Nephron (organoid): ENCODE data around the gene OPTC.

Experiments used
- H3K27ac Mint-ChIP-seq, 3 experiments: 2 replicates each; pipeline ENCODE4 v1.8.0; 2020; ENCODE audit warnings: mixed read lengths in 3 of 3, mild to moderate bottlenecking in 2 of 3, moderate library complexity in 1 of 3
- H3K27me3 Mint-ChIP-seq: 2 replicates; pipeline ENCODE4 v1.8.0; 2021; ENCODE audit warnings: low read depth, mild to moderate bottlenecking, moderate library complexity, mixed read lengths
- H3K36me3 Mint-ChIP-seq: 2 replicates; pipeline ENCODE4 v1.8.0; 2020; ENCODE audit warnings: low read depth, mixed read lengths
- H3K4me1 Mint-ChIP-seq: 2 replicates; pipeline ENCODE4 v1.8.0; 2020; ENCODE audit warnings: mixed read lengths
- H3K4me3 Mint-ChIP-seq, 3 experiments: 2 replicates each; pipeline ENCODE4 v1.8.0; 2020; ENCODE audit warnings: mild to moderate bottlenecking in 3 of 3, mixed read lengths in 3 of 3, moderate library complexity in 2 of 3
- H3K9me3 Mint-ChIP-seq: 2 replicates; pipeline ENCODE4 v1.8.0; 2020; ENCODE audit warnings: mixed read lengths
- CTCF ChIP-seq, 3 experiments: fragments of 200-600 bp; sonication (generic); IDR thresholded peaks; one replicate each; pipeline ENCODE4 v1.5.0; 2021; ENCODE audit warnings: antibody characterized with exemption in 3 of 3; ENCODE audit not compliant: unreplicated experiment in 3 of 3

Gene OPTC

GRCh38 chr1:203555511-203556046 lies 61.6 kb downstream of the OPTC start:
- H3K36me3 Mint-ChIP-seq, result no peaks in the 10 kb centered on the region
- peaks cover 74% of the 10 kb centered on the region for H3K4me1 Mint-ChIP-seq
- peaks cover 5% of the 10 kb centered on the region for H3K27me3 Mint-ChIP-seq
- no peaks in the 10 kb centered on the region for H3K9me3 Mint-ChIP-seq
- H3K27ac Mint-ChIP-seq, result peak overlapping the region; percentile 92 to 99 (median 94)
- H3K4me3 Mint-ChIP-seq, result peak overlapping the region; percentile 21 to 63 (median 52)
- no peak for TF ChIP-seq CTCF (IDR thresholded peaks at IDR 0.05; ENCODE audit: unreplicated experiment in 3 of 3)

DNA sequence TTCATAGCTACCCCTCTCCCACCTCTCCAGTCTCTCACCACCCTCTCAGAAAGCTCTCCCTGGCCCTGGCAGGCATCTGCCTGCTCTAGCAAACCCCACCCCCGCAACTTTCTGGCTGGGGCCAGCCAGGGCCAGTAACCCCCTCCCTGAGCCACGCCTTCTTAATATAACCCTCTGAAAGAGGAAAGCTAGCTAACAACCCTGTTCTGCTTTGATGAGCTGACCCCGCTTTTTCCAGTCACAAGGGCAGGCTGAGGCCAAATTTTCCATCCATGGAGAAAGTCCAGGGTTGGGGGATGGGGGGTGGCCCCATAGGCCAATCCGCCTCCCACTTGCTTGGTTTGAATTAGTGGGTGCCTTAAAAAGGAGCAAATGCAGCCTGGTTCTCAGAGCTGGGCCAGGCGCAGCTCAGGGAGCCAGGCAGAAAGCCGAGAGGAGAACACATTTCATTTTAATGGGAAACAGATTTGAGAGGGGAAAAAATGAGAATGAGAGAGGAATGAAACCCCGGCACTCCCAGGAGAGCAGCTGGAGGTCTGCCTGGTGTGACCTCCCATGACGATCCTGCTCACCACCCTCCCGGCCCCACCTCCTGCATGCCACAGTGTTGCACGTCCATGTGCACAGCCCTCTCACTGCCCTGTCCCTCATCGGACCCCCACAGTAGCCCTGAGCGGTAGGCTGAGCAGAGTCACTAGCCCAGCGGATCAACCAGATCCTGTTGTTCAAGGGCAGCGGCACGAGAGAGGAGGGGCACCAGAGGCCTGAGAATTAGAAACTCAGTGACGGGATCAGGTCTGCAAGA lies 62.3 kb downstream of the OPTC start:
- Mint-ChIP-seq H3K9me3 (no peaks in the 10 kb centered on the region), H3K4me3 (peak overlapping the region; percentile 29 to 63 (median 52)), H3K27me3 (peaks cover 5% of the 10 kb centered on the region), H3K27ac (peak overlapping the region; percentile 92 to 99 (median 94)), H3K36me3 (no peaks in the 10 kb centered on the region), H3K4me1 (peaks cover 69% of the 10 kb centered on the region)
- TF ChIP-seq CTCF (IDR thresholded peaks at IDR 0.05; ENCODE audit: unreplicated experiment in 3 of 3), result no peak

GRCh38 chr1:203557390-203557789 lies 63.4 kb downstream of the OPTC start:
- Mint-ChIP-seq H3K9me3 (no peaks in the 10 kb centered on the region), H3K4me3 (peak overlapping the region in 1 of 3 experiments; percentile 0), H3K27me3 (peaks cover 13% of the 10 kb centered on the region), H3K4me1 (peaks cover 63% of the 10 kb centered on the region), H3K27ac (peak overlapping the region; percentile 92 to 99 (median 94)), H3K36me3 (no peaks in the 10 kb centered on the region)
- no peak for TF ChIP-seq CTCF (IDR thresholded peaks at IDR 0.05; ENCODE audit: unreplicated experiment in 3 of 3)

- Mint-ChIP-seq H3K36me3 (no peaks in the 10 kb centered on the region), H3K4me3 (no peak overlapping the region), H3K9me3 (no peaks in the 10 kb centered on the region), H3K27me3 (peaks cover 18% of the 10 kb centered on the region), H3K27ac (peak overlapping the region; percentile 92 to 99 (median 94)), H3K4me1 (peaks cover 59% of the 10 kb centered on the region)
- TF ChIP-seq CTCF (IDR thresholded peaks at IDR 0.05; ENCODE audit: unreplicated experiment in 3 of 3), result no peak
Observed at GRCh38 chr1:203558064-203558760, 64.3 kb downstream of the OPTC start.
